Hepatocyte (in vitro differentiated cells): ENCODE data around the gene SPTBN2.

ENCODE experiments used
- EZH2 ChIP-seq: fragments of 200-600 bp; sonication (generic); IDR thresholded peaks from 2 replicates; pipeline ENCODE4 v1.6.1; 2016; ENCODE audit warnings: antibody characterized with exemption, mild to moderate bottlenecking, borderline replicate concordance
- TF ChIP-seq, protein P1 (sequence below): fragments of 200-600 bp; sonication (generic); IDR thresholded peaks from 2 replicates; pipeline ENCODE4 v1.5.1; 2016; ENCODE audit warnings: antibody characterized with exemption, mild to moderate bottlenecking; ENCODE audit not compliant: poor library complexity

DNA sequence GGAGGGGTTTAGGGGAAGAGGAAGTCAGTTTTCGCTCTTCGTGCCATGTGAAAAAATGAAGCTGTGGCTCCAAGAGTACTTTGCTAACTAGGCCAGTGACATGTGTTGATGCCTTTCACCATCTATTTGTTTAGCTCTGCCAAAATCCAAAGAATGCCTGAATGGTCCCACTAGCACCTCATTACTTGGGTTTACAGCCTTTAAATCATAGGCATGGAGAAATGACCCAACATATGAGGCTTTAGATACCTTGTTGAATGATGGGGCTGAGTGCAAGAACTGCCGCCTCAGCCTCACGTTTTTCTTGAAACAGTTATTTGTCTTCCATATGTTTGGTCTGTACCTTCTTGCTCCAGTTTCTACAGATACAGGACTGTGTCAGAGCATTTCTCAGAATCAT is 82.2 kb downstream of the SPTBN2 start:
- TF ChIP-seq, protein P1, sequence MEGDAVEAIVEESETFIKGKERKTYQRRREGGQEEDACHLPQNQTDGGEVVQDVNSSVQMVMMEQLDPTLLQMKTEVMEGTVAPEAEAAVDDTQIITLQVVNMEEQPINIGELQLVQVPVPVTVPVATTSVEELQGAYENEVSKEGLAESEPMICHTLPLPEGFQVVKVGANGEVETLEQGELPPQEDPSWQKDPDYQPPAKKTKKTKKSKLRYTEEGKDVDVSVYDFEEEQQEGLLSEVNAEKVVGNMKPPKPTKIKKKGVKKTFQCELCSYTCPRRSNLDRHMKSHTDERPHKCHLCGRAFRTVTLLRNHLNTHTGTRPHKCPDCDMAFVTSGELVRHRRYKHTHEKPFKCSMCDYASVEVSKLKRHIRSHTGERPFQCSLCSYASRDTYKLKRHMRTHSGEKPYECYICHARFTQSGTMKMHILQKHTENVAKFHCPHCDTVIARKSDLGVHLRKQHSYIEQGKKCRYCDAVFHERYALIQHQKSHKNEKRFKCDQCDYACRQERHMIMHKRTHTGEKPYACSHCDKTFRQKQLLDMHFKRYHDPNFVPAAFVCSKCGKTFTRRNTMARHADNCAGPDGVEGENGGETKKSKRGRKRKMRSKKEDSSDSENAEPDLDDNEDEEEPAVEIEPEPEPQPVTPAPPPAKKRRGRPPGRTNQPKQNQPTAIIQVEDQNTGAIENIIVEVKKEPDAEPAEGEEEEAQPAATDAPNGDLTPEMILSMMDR = no peak
- no peak for TF ChIP-seq EZH2
